Erythroblast (primary cell): ENCODE data around the gene RPP38.

Source experiments
- DNase-seq, 2 experiments: peaks; one replicate each; lab custom pipeline; 2025; lab: John Stamatoyannopoulos, UW
- GATA1 ChIP-seq: IDR thresholded peaks from 2 replicates; pipeline ENCODE4 v1.6.1; 2011; ENCODE audit warnings: low read depth, mild to moderate bottlenecking, control low read depth, low read length, moderate library complexity
- POLR2A ChIP-seq: IDR thresholded peaks from 2 replicates; pipeline ENCODE4 v1.6.1; 2011; ENCODE audit warnings: mild to moderate bottlenecking, low read length

RPP38 gene

DNA sequence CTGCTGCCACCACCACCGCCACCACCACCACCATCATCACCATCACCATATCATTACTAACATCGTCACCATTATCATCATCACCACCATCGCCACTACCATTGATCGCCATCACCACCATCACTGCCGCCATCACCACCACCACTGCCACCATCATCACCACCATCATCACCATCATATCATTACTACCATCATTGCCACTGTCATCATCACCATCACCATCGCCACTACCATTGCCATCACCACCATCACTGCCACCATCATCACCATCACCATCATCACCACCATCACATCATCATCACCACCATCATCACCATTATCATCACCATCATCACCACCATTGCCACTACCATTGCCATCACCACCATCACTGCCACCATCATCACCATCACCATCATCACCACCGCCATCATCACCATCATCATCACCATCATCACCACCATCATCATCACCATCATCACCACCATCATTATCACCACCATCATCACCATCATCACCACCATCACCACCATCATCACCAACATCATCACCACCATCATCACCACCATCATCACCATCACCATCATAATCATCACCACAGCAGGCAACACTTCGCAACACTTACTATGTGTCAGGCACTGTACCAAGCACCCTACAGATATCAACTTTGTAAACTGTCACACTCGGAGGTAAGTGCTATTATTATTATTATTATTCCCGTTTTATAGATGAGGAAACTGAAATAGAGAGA is 52.1 kb downstream of the RPP38 start:
- no peak for DNase-seq
- TF ChIP-seq POLR2A, result no peak
- no peak for TF ChIP-seq GATA1

DNA sequence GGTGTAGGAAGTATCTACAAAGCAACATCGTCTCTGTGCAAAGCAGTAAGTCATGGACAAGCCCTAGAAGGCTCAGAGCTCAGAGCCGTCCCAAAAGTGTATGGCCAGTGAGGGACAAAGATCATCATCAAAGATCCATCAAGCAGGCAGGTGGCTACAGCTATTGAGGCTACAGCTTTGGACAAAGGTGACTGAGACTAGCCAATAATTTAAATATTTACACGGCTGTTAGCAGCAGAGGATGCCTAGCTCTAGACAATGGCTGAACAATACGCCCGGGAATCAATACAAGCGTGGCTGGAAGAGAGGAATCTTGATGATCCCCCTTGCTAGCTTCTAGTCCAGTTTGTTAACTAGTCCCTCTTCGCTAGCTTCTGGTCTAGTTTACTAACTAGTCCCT is 53.4 kb downstream of the RPP38 start:
- TF ChIP-seq POLR2A (no peak), GATA1 (no peak)
- DNase-seq, result no peak

DNA sequence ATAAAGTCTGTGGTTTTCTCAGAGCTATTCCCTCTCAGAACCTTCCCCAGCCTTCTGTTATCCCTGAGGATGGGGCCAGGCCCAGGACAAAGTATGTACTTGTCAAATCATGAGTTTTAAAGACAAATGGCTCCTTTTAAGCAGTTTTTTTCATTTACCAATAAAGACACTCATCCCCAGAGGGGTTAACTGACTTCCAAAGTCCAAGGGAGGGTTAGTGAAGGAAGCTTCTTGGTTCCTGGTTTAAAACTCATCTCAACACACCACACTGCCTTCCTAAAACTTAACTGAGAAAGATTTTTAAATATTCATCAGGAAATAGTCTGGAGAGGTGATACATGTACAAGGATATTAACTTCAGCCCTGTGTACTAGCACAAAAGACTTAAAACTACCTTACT is 55.4 kb downstream of the RPP38 start:
- TF ChIP-seq POLR2A (no peak), GATA1 (no peak)

More for the DNA sequence above, 55.4 kb downstream of the RPP38 start:
- no peak for DNase-seq
